ENCODE measurements around the gene ECE2. TPM values are rescaled to one million over a fixed set of nuclear protein-coding genes. Genes with fewer than 3 reads are reported as not detected.

Gene ECE2
- total RNA-seq, 5 donors from 2014 or later (not counting 1 experiment from before 2014, with no cell fraction given), result not detected

DNA sequence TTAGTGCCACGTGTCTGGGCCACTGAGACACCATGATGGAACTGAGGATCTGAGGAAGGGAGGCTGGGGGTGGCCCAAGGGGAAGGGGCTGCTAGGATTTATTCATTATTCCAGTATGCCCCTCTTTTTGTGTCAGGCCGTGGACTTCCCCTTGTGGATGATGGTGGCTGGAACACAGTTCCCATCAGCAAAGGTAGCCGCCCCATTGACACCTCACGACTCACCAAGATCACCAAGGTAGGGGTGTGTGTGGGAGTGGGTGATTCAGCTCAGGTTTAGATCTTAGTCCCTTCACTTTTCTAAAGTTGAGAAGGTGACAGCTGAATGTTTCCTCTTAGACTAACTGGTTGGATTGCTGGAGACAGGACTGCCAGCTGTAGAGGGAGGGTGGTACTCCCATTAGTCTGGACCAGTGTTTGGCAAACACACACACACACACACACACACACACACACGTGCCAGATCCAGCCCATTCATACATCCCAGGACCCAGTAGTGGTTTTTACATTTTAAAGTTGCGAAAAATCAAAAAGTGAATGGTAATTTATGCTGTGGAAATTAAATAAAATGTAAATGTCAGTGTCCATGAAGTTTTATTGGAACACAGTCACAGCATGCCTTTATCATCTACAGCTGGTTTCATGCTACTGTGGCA is 50.0 kb downstream of the ECE2 start:
- ATAC-seq (replicated peaks in 1 of 4) (no peak), DNase-seq (no peak)
- ChIA-PET POLR2A (no interaction called here), CTCF (interaction anchor here in 1 of 2 donors (0.6 kb wide), 1 partner anchor 429 kb away, joined by 3 read pairs; no protein-coding TSS in a partner anchor)
- H3K4me1 Mint-ChIP-seq, result no peaks in the 10 kb centered on the region
- peak overlapping the region in 1 of 2 donors; percentile 22 for H3K27ac Mint-ChIP-seq
- WGBS (ENCODE audit: insufficient coverage), result 67% methylated on average over 1 of the region's 6 CpGs
- no peaks in the 10 kb centered on the region for H3K9me3 Mint-ChIP-seq
- H3K36me3 Mint-ChIP-seq, result peaks cover 74% of the 10 kb centered on the region
- Histone ChIP-seq H3K4me3 (ENCODE audit: control insufficient read depth in 1 of 2, extremely low read depth in 1 of 2, low read length in 1 of 2) (no peak overlapping the region), H3K9me3 (no peaks in the 10 kb centered on the region), H3K36me3 (ENCODE audit: control insufficient read depth in 2 of 2, extremely low read depth in 1 of 2, insufficient read depth in 1 of 2, low read length in 1 of 2) (peaks cover 53 to 89% of the 10 kb centered on the region in 2 donors), H3K27ac (ENCODE audit: low read length) (no peak overlapping the region), H3K4me1 (ENCODE audit: control insufficient read depth in 1 of 2, extremely low read depth in 1 of 2, insufficient read depth in 2 of 2, low read length in 2 of 2) (no peaks in the 10 kb centered on the region), H3K27me3 (replicated peaks in 1 of 2; ENCODE audit: control insufficient read depth in 2 of 2, extremely low read depth in 1 of 2, insufficient read depth in 2 of 2, low read length in 1 of 2) (no peaks in the 10 kb centered on the region)
- no peaks in the 10 kb centered on the region for H3K27me3 Mint-ChIP-seq
- no peak overlapping the region for H3K4me3 Mint-ChIP-seq

DNA sequence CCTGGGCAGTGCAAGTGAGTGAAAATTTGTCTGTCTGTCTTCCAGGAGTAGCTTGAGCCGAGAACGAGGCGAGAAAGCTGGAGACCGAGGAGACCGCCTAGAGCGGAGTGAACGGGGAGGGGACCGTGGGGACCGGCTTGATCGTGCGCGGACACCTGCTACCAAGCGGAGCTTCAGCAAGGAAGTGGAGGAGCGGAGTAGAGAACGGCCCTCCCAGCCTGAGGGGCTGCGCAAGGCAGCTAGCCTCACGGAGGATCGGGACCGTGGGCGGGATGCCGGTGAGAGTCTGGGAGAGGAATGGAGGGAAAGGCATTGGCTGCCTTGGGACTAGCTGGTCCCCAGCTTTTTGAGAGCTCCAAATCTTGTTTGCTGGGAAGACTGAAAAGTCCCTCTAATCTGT is 51.3 kb downstream of the ECE2 start:
- H3K4me1 Mint-ChIP-seq, result no peaks in the 10 kb centered on the region
- no peaks in the 10 kb centered on the region for H3K4me1 ChIP-seq (ENCODE audit: control insufficient read depth in 1 of 2, extremely low read depth in 1 of 2, insufficient read depth in 2 of 2, low read length in 2 of 2)
- H3K27me3 ChIP-seq (replicated peaks in 1 of 2; ENCODE audit: control insufficient read depth in 2 of 2, extremely low read depth in 1 of 2, insufficient read depth in 2 of 2, low read length in 1 of 2), result no peaks in the 10 kb centered on the region
- H3K9me3 Mint-ChIP-seq, result no peaks in the 10 kb centered on the region
- ATAC-seq (replicated peaks in 1 of 4) (no peak), DNase-seq (no peak)
- H3K9me3 ChIP-seq, result no peaks in the 10 kb centered on the region
- H3K36me3 Mint-ChIP-seq, result peaks cover 73% of the 10 kb centered on the region
- peaks cover 49 to 89% of the 10 kb centered on the region in 2 donors for H3K36me3 ChIP-seq (ENCODE audit: control insufficient read depth in 2 of 2, extremely low read depth in 1 of 2, insufficient read depth in 1 of 2, low read length in 1 of 2)
- no peak overlapping the region for H3K27ac Mint-ChIP-seq
- CTCF ChIA-PET, result no interaction called here
- H3K27ac ChIP-seq (ENCODE audit: low read length), result no peak overlapping the region
- H3K27me3 Mint-ChIP-seq, result no peaks in the 10 kb centered on the region
- H3K4me3 Mint-ChIP-seq, result no peak overlapping the region
- no peak overlapping the region for H3K4me3 ChIP-seq (ENCODE audit: control insufficient read depth in 1 of 2, extremely low read depth in 1 of 2, low read length in 1 of 2)
- POLR2A ChIA-PET, result interaction anchor here in 1 of 2 donors (0.6 kb wide), 1 partner anchor 62 kb away, joined by 3 read pairs; no protein-coding TSS in a partner anchor
- 97% methylated on average over 18 of the region's 21 CpGs for WGBS (ENCODE audit: insufficient coverage)

DNA sequence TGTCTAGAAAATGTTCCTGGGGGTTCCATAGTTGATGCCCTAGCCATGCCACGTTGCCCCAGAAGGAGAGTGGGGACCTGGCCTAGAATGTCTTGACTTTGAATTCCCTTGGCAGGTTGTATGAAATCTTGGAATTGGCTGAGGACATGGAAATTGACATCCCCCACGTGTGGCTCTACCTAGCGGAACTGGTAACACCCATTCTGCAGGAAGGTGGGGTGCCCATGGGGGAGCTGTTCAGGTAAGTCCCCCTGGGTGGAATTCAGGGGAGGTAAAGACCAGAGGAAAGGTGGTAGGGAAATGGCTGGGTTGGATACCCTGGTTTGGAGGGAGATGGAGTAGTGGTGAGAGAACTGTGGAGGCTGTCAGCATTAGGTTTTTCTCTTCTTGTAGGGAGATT is 52.7 kb downstream of the ECE2 start:
- POLR2A ChIA-PET, result no interaction called here
- Histone ChIP-seq H3K9me3 (no peaks in the 10 kb centered on the region), H3K27me3 (replicated peaks in 1 of 2; ENCODE audit: control insufficient read depth in 2 of 2, extremely low read depth in 1 of 2, insufficient read depth in 2 of 2, low read length in 1 of 2) (no peaks in the 10 kb centered on the region), H3K36me3 (ENCODE audit: control insufficient read depth in 2 of 2, extremely low read depth in 1 of 2, insufficient read depth in 1 of 2, low read length in 1 of 2) (peaks cover 43 to 88% of the 10 kb centered on the region in 2 donors), H3K4me1 (ENCODE audit: control insufficient read depth in 1 of 2, extremely low read depth in 1 of 2, insufficient read depth in 2 of 2, low read length in 2 of 2) (no peaks in the 10 kb centered on the region), H3K4me3 (ENCODE audit: control insufficient read depth in 1 of 2, extremely low read depth in 1 of 2, low read length in 1 of 2) (no peak overlapping the region), H3K27ac (ENCODE audit: low read length) (no peak overlapping the region)
- Mint-ChIP-seq H3K36me3 (peaks cover 68% of the 10 kb centered on the region), H3K27ac (peak overlapping the region; percentile 10 to 58), H3K27me3 (no peaks in the 10 kb centered on the region), H3K4me3 (no peak overlapping the region), H3K4me1 (peaks cover 5 to 12% (median 7%) of the 10 kb centered on the region in 3 donors), H3K9me3 (no peaks in the 10 kb centered on the region)
- DNase-seq (no peak), ATAC-seq (replicated peaks in 1 of 4) (no peak)
- WGBS (ENCODE audit: insufficient coverage), result 100% methylated on average over 2 of the region's 3 CpGs
- CTCF ChIA-PET, result no interaction called here

DNA sequence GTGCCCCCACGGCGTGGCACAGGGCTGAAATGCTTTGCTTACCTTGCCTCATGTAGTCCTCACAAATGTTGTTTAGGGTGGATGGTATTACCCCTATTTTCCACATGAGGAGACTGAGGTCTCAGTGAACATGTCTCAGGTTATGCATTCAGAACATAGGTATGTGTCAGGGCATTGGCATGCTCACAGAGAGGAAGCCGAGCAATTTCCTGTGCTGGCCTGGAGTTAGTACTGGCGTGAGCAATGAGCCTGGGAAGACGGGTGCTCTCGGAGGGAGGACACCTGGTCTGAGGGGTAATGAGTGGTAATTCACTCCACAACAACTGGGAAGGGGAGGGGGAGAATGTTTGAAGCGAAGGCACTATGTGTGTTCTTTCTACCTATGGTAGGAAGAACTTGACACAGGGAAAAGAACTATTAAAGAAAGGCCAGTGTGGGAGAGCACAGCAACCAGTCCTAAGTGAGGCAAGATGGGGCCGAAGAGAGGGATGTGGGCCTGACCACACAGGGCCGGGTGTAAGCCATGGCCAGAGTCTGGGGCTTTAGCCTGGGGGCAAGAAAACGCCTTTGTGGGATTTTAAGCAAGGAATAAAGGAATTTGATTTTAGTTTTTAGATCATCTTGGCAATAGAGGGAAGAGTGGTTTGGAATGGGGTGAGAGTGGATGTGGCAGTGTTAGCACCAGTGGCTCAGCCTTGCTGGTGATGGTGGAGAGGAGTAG is 56.7 kb downstream of the ECE2 start:
- H3K27me3 Mint-ChIP-seq, result no peaks in the 10 kb centered on the region
- peaks cover 6 to 25% of the 10 kb centered on the region in 2 experiments for H3K4me1 ChIP-seq (ENCODE audit: control insufficient read depth in 1 of 2, extremely low read depth in 1 of 2, insufficient read depth in 2 of 2, low read length in 2 of 2)
- no peak overlapping the region for H3K4me3 Mint-ChIP-seq
- no peaks in the 10 kb centered on the region for H3K27me3 ChIP-seq (replicated peaks in 1 of 2; ENCODE audit: control insufficient read depth in 2 of 2, extremely low read depth in 1 of 2, insufficient read depth in 2 of 2, low read length in 1 of 2)
- H3K4me1 Mint-ChIP-seq, result peaks cover 37 to 44% (median 38%) of the 10 kb centered on the region in 3 donors
- H3K9me3 ChIP-seq, result no peaks in the 10 kb centered on the region
- no peak for ATAC-seq (replicated peaks in 1 of 4)
- H3K36me3 Mint-ChIP-seq, result peaks cover 44% of the 10 kb centered on the region
- POLR2A ChIA-PET, result no interaction called here
- H3K27ac Mint-ChIP-seq, result peak overlapping the region in 1 of 2 donors; percentile 76
- no peak overlapping the region for H3K4me3 ChIP-seq (ENCODE audit: control insufficient read depth in 1 of 2, extremely low read depth in 1 of 2, low read length in 1 of 2)
- DNase-seq, result no peak
- WGBS (ENCODE audit: insufficient coverage), result 91% methylated on average over 6 of the region's 10 CpGs
- no peaks in the 10 kb centered on the region for H3K9me3 Mint-ChIP-seq
- CTCF ChIA-PET, result no interaction called here
- peaks cover 29 to 67% of the 10 kb centered on the region in 2 donors for H3K36me3 ChIP-seq (ENCODE audit: control insufficient read depth in 2 of 2, extremely low read depth in 1 of 2, insufficient read depth in 1 of 2, low read length in 1 of 2)
- no peak overlapping the region for H3K27ac ChIP-seq (ENCODE audit: low read length)

DNA sequence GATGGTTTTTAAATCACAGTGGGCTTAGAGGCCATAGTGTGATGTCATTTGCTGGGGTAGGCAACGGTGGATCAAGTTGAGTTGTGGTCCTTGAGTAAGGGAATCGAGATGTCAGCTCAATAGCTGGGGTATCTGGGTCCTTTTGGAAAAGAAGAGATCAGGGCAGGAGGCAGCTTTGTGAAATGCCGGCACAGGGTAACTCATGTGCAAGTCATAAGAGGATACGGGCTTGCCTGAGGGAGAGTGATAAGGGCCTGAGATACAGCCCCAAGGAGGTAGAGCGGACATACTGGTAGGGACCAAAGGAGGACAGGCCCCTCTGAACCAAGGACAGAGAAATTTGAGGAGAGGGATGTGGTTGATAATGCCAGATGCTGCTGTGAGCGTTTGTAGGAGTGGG is 57.4 kb downstream of the ECE2 start:
- ATAC-seq (replicated peaks in 1 of 4), result no peak
- POLR2A ChIA-PET, result no interaction called here
- Histone ChIP-seq H3K4me1 (ENCODE audit: control insufficient read depth in 1 of 2, extremely low read depth in 1 of 2, insufficient read depth in 2 of 2, low read length in 2 of 2) (peaks cover 6 to 30% of the 10 kb centered on the region in 2 experiments), H3K36me3 (ENCODE audit: control insufficient read depth in 2 of 2, extremely low read depth in 1 of 2, insufficient read depth in 1 of 2, low read length in 1 of 2) (peaks cover 23 to 62% of the 10 kb centered on the region in 2 donors), H3K4me3 (ENCODE audit: control insufficient read depth in 1 of 2, extremely low read depth in 1 of 2, low read length in 1 of 2) (no peak overlapping the region), H3K9me3 (no peaks in the 10 kb centered on the region), H3K27ac (ENCODE audit: low read length) (peak overlapping the region; percentile 6), H3K27me3 (replicated peaks in 1 of 2; ENCODE audit: control insufficient read depth in 2 of 2, extremely low read depth in 1 of 2, insufficient read depth in 2 of 2, low read length in 1 of 2) (peaks cover 0 to 4% of the 10 kb centered on the region in 2 experiments)
- CTCF ChIA-PET, result no interaction called here
- Mint-ChIP-seq H3K27me3 (no peaks in the 10 kb centered on the region), H3K9me3 (no peaks in the 10 kb centered on the region), H3K4me3 (no peak overlapping the region), H3K36me3 (peaks cover 38% of the 10 kb centered on the region), H3K27ac (peak overlapping the region; percentile 44 to 76), H3K4me1 (peaks cover 43 to 51% (median 44%) of the 10 kb centered on the region in 3 donors)
- WGBS (ENCODE audit: insufficient coverage), result 97% methylated on average over 6 of the region's 6 CpGs
- no peak for DNase-seq

DNA sequence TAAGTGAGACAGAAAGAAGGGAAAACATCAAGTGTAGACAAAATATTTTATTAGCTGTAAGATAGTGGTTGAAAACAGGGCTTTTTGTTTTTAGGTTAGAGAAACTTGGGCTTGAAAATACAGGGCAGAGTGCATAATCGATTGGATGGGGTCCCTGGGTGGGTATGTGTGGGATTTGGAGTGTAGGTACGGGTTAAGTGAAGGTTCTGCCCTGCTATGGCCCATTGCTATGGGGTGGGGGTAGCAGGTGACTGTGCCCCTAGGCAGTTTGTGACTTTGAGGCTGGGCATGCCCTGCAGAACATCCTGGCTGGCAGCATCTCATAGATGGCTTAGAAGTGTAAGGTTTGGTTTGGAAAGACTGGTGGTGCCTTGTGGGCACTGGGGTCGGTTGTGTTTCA is 57.9 kb downstream of the ECE2 start:
- no peaks in the 10 kb centered on the region for H3K27me3 Mint-ChIP-seq
- H3K4me1 Mint-ChIP-seq, result peaks cover 44 to 53% (median 45%) of the 10 kb centered on the region in 3 donors
- H3K4me3 Mint-ChIP-seq, result peak overlapping the region in 1 of 3 donors; percentile 12
- ATAC-seq (replicated peaks in 1 of 4) (no peak), DNase-seq (no peak)
- H3K27me3 ChIP-seq (replicated peaks in 1 of 2; ENCODE audit: control insufficient read depth in 2 of 2, extremely low read depth in 1 of 2, insufficient read depth in 2 of 2, low read length in 1 of 2), result peaks cover 0 to 6% of the 10 kb centered on the region in 2 experiments
- no peaks in the 10 kb centered on the region for H3K9me3 Mint-ChIP-seq
- peaks cover 35% of the 10 kb centered on the region for H3K36me3 Mint-ChIP-seq
- peak overlapping the region; percentile 44 to 76 for H3K27ac Mint-ChIP-seq
- no peak overlapping the region for H3K4me3 ChIP-seq (ENCODE audit: control insufficient read depth in 1 of 2, extremely low read depth in 1 of 2, low read length in 1 of 2)
- WGBS (ENCODE audit: insufficient coverage), result 88% methylated on average over 2 of the region's 3 CpGs
- peaks cover 6 to 33% of the 10 kb centered on the region in 2 experiments for H3K4me1 ChIP-seq (ENCODE audit: control insufficient read depth in 1 of 2, extremely low read depth in 1 of 2, insufficient read depth in 2 of 2, low read length in 2 of 2)
- peaks cover 18 to 57% of the 10 kb centered on the region in 2 donors for H3K36me3 ChIP-seq (ENCODE audit: control insufficient read depth in 2 of 2, extremely low read depth in 1 of 2, insufficient read depth in 1 of 2, low read length in 1 of 2)
- POLR2A ChIA-PET, result no interaction called here
- H3K9me3 ChIP-seq, result no peaks in the 10 kb centered on the region
- CTCF ChIA-PET, result interaction anchor here in 1 of 2 donors (0.6 kb wide), 1 partner anchor 78 kb away, joined by 4 read pairs; no protein-coding TSS in a partner anchor
- peak overlapping the region; percentile 98 for H3K27ac ChIP-seq (ENCODE audit: low read length)
